A549 (cell line): Measurements from ENCODE around the gene FBXO2.

Source experiments
- GATA3 ChIP-seq: IDR thresholded peaks from 2 replicates; pipeline ENCODE4 v1.6.1; 2012; ENCODE audit warnings: borderline replicate concordance
- KDM5A ChIP-seq: fragments of 200-600 bp; sonication (generic); IDR thresholded peaks from 2 replicates; pipeline ENCODE4 v1.6.1; 2016; ENCODE audit warnings: antibody characterized with exemption, mild to moderate bottlenecking

GRCh38 chr1:11682287-11682771 lies 28.1 kb upstream of the FBXO2 start:
- TF ChIP-seq KDM5A = no peak
- TF ChIP-seq GATA3 = no peak
